ENCODE results near the gene FCHSD2.
"Not testable (repeated sequence)": the region's sequence is repeated elsewhere in the genome, so short reads cannot be mapped to it uniquely, and the experiment has no call there.

DNA sequence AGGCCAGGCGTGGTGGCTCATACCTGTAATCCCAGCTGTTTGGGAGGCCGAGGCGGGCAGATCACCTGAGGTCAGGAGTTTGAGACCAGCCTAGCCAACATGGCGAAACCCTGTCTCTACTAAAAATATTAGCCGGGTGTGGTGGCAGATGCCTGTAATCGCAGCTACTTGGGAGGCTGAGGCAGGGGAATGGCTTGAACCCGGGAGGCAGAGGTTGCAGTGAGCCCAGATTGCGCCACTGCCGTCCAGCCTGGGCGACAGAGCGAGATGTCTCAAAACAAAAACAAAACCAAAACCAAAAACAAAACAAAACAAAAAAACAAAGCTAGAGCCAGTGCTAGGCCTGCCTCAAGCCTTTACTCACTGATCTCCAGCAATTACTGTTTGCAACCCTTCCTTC is 314.5 kb downstream of the FCHSD2 start:
- TF ChIP-seq ZNF274 (IDR thresholded peaks at IDR 0.05; ENCODE audit: low read depth, low read length); YY1 (IDR thresholded peaks at IDR 0.05; ENCODE audit: insufficient read depth, insufficient read length); SUZ12 (IDR thresholded peaks at IDR 0.05; ENCODE audit: extremely low read depth, insufficient read depth, insufficient read length): not testable (repeated sequence)

All from NT2/D1 (cell line).